Measurements from ENCODE around the gene TXNDC15. TPM values are rescaled to one million over a fixed set of nuclear protein-coding genes. Genes with fewer than 3 reads are reported as not detected.

TXNDC15 gene
- total RNA-seq, 1 donor from 2014 or later, result 88.5 TPM

DNA sequence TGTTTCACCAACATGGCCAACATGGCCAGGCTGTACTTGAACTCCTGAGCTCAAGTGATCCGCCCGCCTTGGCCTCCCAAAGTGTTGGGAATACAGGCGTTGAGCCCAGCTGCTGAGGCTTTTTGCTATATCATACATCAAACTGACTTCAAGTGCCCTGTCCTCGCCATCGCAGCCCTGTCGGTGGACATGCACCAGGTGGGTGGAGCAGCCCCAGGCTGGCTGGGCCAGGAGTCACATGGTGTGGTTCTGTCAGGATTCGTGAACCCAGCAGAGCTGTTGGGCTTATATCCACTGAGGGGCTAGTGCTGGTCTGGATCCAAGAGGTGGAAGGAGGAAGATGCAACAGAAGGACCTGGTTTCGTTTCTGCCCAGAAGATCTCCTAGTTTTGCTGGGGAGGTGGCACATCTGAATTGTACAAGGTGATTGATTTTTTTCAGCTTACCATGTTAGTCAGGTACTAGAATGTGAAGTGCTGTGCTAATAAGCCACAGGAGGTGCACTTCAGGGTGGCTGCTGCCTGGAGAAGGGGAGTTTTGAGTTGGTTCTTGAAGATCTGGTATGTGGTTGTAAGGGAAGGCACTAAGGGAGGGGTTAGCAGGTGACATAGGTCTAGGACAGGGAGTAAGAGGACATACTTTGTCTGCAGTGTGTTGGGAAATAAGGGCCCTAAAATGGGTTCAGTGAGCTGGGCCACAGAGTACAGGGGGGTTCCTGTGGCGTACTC is 46.8 kb downstream of the TXNDC15 start:
- DNase-seq (ENCODE audit: low spot score), result no peak

DNA sequence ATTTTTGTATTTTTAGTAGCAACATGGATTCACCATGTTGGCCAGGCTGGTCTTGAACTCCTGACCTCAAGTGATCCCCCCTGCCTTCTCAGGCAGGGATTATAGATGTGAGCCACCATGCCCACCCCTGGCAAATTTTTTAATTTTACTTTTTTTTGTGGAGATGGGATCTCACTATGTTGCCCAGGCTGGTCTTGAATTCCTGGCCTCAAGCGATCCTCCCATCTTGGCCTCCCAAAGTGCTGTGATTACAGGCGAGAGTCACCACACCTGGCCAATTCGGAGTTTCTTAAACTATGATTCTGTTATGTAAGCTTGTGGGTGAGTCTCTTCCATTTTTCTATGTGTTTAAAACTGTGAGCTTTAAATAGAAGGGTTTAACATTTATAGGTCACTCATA is 58.3 kb downstream of the TXNDC15 start:
- no peak for DNase-seq (ENCODE audit: low spot score)

DNA sequence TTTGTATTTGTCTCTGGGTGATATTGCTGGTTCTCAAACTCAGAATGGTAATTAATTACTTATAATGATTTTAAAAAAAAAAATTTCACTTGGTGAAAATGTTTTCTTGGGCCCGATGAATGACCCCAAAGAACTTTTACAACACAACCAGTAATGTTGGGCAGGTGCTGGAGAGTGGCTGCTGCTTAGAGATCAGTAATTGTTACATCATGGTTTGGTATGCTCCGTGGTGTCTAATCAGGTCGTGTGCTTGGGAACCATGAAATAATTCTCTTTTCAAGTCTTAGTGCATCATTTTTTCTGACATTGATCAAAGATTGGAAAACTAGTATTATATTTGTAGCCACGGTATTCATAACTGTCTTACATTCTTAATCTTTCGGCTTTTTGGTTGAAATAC is 60.0 kb downstream of the TXNDC15 start:
- DNase-seq (ENCODE audit: low spot score), result no peak

DNA sequence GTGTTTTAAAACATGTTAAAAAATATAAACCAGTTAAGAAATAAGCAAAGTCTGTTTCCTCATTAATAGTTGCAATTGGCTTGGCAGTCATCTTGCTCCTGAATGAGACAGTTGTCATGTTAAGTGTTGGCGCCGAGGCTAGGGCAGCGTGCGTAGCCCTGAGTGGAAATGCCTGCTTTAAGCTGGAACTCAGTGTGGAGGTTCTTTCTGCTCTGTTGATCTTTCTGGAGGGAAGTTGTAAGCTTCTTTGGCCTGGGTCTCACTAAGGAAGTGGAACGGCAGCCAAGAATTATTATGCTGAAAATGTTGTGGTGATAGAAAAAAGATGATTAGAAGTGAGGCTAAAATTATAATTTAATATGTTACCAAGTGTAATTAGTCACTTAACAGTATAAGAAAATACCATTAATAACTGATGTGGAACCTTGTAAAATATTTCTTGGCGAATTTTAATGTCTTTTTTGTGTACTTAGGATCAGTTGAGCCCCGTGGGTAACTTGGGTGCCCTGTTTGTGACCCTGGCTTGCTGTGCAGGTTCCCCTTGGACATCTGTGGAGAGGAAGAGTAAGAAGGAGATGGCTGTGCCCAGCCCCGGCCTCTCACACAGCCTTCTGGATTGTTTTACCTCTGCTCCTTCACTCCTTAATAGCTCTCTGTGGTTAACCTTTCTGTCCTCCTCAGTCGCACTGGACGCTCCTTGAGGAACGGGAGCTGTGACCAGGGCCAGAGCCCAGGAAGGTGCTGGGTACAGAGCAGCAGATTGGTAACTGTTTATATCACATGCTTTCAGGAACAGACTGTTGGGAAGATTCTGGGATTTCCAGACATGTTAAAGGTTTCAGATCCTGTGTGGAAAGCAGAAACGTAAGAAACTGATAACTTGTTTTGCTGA is 61.8 kb downstream of the TXNDC15 start:
- DNase-seq (ENCODE audit: low spot score), result no peak

DNA sequence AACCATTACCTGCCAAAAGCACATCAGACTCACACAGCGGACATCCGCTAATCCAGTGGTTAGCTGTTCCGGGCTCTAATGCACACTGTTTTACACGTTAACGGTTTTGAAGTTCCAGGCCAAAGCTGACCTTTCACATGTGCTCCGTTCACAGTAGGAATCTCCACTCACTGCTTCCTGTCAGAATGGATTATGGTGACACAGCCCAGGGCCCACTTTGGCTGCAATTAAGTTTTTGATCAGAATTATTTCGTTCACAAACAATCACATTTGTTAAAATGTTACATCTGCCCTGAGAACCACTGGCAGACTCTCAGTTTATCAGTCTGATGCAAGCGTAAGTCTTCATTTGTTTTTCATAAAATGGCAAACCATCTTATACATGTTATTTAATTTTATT is 63.4 kb downstream of the TXNDC15 start:
- DNase-seq (ENCODE audit: low spot score), result no peak

DNA sequence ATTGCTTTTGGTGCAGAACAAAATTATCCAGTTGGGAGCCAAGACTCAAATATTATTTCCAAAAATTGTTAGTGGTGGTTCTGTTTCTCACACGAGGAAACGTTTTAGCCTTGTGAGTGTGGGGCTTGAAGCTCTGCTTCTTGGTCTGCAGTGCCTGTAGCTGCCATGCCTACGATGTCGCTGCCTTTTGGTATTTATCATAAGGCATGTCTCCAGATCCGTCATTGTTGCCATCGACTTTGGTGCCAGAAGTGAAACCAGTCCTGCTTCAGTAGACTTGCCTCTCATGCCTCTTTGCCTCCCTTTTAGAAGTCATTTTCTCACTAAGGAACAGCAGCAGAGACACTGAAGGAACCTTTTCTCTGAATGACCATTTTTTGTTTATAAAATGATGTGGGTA is 63.9 kb downstream of the TXNDC15 start:
- DNase-seq (ENCODE audit: low spot score), result no peak

DNA sequence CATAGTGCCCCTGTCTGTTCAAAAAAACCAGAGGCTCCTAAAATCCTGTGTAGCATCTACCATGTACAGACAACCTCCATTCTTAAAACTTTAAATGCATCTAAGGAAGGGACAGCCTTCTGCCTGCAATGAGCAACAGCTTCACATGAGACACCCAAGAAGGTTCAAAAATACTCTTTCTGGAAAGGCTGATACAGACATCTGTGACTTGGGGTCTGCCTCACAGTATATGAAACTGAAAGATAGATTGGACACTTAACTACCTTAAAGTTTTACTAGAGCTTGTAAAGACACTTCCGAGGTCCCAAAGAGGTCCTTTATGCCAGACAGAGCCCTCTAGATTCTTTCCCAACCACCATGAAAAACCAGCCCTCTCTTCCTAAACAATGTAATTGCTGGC is 65.3 kb downstream of the TXNDC15 start:
- DNase-seq (ENCODE audit: low spot score), result no peak

DNA sequence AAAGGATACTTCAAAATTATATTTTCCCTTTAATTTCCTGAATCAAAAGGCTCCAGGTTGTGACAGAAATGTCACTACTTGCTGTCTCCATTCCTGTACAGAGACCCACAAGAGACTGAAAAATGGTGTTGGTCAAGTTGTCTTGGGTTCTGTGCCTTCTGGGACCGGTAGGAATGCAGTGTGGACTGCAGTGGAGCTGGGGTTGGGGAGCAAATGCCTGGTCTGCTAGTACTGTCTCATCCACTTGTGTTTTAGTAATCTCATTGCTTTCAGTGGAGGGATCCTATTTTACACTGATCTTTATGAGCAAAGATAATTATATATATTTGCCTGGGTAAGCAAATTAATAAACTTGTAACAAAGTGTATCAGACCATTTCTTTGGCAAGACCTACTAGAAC is 69.4 kb downstream of the TXNDC15 start:
- no peak for DNase-seq (ENCODE audit: low spot score)

DNA sequence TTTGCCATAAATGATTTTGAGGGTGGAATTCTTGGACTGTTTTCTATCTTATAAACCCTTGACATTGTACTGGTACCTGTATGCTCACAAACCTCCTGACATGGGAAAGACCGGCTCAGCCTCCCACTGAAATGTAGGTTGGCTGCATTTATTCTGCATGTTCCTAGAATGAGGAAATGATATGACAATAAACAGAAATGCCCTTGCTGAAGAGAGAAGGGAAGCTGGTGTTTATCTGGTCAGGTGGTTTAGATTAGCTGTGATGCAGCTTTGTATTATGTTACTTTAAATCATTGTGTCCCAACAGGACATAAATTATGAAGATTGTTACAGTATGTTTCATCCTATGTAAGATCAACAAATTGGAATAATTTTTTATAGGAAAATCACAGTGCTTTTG is 70.5 kb downstream of the TXNDC15 start:
- DNase-seq (ENCODE audit: low spot score), result no peak

DNA sequence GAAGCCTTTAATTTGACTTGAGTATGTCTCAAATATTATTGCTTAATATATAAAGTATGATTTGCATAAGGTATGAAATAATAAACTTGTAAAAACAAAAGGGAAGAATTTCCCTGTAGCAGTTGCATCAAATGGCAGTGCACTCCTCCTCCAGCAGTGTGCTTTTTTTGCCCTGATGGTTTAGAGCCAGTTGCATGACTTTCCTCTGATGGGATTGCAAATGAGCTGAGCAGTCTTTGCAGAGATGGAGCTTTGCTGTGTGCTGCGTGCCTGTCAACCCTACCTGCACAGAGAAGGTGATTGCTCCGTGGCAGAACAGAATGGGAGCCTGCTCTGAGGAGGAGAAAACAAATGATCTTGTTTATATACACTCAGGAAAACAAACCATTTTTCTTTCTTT is 70.9 kb downstream of the TXNDC15 start:
- no peak for DNase-seq (ENCODE audit: low spot score)

DNA sequence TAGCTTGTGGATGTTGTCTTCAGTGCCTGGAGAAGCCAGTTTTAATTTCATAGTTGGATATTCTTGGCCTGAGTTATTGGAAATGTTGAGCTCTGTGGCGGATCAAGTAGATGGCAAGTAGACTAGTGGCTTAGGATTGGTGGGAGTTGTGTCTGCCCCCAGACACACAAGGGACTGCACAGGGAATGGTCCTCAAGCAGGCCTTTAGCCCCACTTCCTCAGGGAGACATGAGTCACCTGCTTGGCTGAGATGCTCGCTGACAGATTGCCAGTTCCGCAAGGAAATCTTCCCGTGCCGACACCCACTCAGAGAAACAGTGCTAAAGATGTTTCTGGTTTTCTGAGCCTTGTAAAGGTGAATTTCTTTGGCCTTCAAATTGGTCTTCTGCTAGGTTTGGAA is 74.7 kb downstream of the TXNDC15 start:
- DNase-seq (ENCODE audit: low spot score), result no peak

DNA sequence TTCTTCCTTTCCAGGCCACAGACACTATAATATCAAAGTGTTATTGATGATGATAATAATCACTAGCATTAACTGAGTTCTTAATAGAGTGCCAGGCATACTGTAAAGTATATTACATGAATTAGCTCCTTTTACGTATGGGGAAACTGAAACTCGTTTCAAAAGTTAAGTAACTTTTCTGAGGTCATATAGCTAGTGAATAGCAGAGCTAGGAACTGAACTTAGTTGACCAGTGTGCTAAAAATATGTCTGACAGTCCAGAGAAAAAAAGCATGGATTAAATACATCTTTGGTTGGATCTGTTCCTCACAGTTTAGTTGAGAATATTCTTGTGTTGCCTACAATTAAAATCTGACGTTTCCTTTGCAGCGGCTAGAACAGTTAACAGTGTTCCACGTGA is 75.1 kb downstream of the TXNDC15 start:
- no peak for DNase-seq (ENCODE audit: low spot score)

Other genes starting within 250 kb of the TXNDC15 start
- gene SAR1B, start 241.5 kb upstream of the TXNDC15 start, total RNA-seq, result 102 TPM
- 27.7 TPM for gene SEC24A, start 225.6 kb upstream of the TXNDC15 start, total RNA-seq
- 40.3 TPM for gene CAMLG, start 135.8 kb upstream of the TXNDC15 start, total RNA-seq
- gene DDX46, start 115.6 kb upstream of the TXNDC15 start, total RNA-seq, result 37.5 TPM
- 45.1 TPM for gene C5orf24, start 28.4 kb upstream of the TXNDC15 start, total RNA-seq
- 11.4 TPM for gene PCBD2, start 30.8 kb downstream of the TXNDC15 start, total RNA-seq
- gene CATSPER3, start 93.5 kb downstream of the TXNDC15 start, total RNA-seq, result 1.0 TPM
- gene PITX1, start 159.9 kb downstream of the TXNDC15 start, total RNA-seq, result 7.3 TPM